Measurements from ENCODE around the gene SLC35F4. TPM values are rescaled to one million over a fixed set of nuclear protein-coding genes. Genes with fewer than 3 reads are reported as not detected.

The SLC35F4 gene
- total RNA-seq, 4 donors from 2014 or later = not detected

GRCh38 chr14:57549016-57549564 lies 316.8 kb downstream of the SLC35F4 start:
- Histone ChIP-seq H3K36me3 (no peaks in the 10 kb centered on the region), H3K4me3 (no peak overlapping the region), H3K9me3 (no peaks in the 10 kb centered on the region), H3K27me3 (no peaks in the 10 kb centered on the region), H3K27ac (no peak overlapping the region), H3K4me1 (no peaks in the 10 kb centered on the region)
- DNase-seq (no peak), ATAC-seq (no peak)
- no peak for TF ChIP-seq POLR2A (IDR thresholded peaks at IDR 0.05)
- no peak for TF ChIP-seq CTCF (IDR thresholded peaks at IDR 0.05 in 4 of 5, conservative IDR thresholded peaks at IDR 0.05 in 1 of 5)
- intact Hi-C loops (cut with DNase I; ENCODE audit: low total_unique reads) (no loop called here), in situ Hi-C loops (cut with MboI; ENCODE audit: low sequenced_read_pairs in 4 of 4) (no loop called here)

GRCh38 chr14:57547131-57547530 lies 318.8 kb downstream of the SLC35F4 start:
- H3K27me3 ChIP-seq = no peaks in the 10 kb centered on the region
- intact Hi-C loops (cut with DNase I; ENCODE audit: low total_unique reads) = no loop called here
- TF ChIP-seq CTCF (IDR thresholded peaks at IDR 0.05 in 4 of 5, conservative IDR thresholded peaks at IDR 0.05 in 1 of 5) (no peak), POLR2A (IDR thresholded peaks at IDR 0.05) (no peak)
- no peak for DNase-seq
- H3K4me3 ChIP-seq = no peak overlapping the region
- H3K4me1 ChIP-seq = no peaks in the 10 kb centered on the region
- H3K27ac ChIP-seq = no peak overlapping the region
- no peak for ATAC-seq
- H3K36me3 ChIP-seq = no peaks in the 10 kb centered on the region
- no peaks in the 10 kb centered on the region for H3K9me3 ChIP-seq
- in situ Hi-C loops (cut with MboI; ENCODE audit: low sequenced_read_pairs in 4 of 4) = no loop called here

GRCh38 chr14:57533214-57533613 lies 332.7 kb downstream of the SLC35F4 start:
- no peak overlapping the region for H3K27ac ChIP-seq
- no peaks in the 10 kb centered on the region for H3K4me1 ChIP-seq
- intact Hi-C loops (cut with DNase I; ENCODE audit: low total_unique reads) = no loop called here
- no peak overlapping the region for H3K4me3 ChIP-seq
- in situ Hi-C loops (cut with MboI; ENCODE audit: low sequenced_read_pairs in 4 of 4) = no loop called here
- no peaks in the 10 kb centered on the region for H3K36me3 ChIP-seq
- no peaks in the 10 kb centered on the region for H3K27me3 ChIP-seq
- no peak for TF ChIP-seq CTCF (IDR thresholded peaks at IDR 0.05 in 4 of 5, conservative IDR thresholded peaks at IDR 0.05 in 1 of 5)
- no peak for TF ChIP-seq POLR2A (IDR thresholded peaks at IDR 0.05)
- ATAC-seq (no peak), DNase-seq (no peak)
- H3K9me3 ChIP-seq = no peaks in the 10 kb centered on the region

- no peak for TF ChIP-seq CTCF (IDR thresholded peaks at IDR 0.05 in 4 of 5, conservative IDR thresholded peaks at IDR 0.05 in 1 of 5)
- no peak for TF ChIP-seq POLR2A (IDR thresholded peaks at IDR 0.05)
- Histone ChIP-seq H3K4me1 (no peaks in the 10 kb centered on the region), H3K36me3 (no peaks in the 10 kb centered on the region), H3K9me3 (no peaks in the 10 kb centered on the region), H3K27ac (no peak overlapping the region), H3K4me3 (no peak overlapping the region), H3K27me3 (no peaks in the 10 kb centered on the region)
- intact Hi-C loops (cut with DNase I; ENCODE audit: low total_unique reads) (no loop called here), in situ Hi-C loops (cut with MboI; ENCODE audit: low sequenced_read_pairs in 4 of 4) (no loop called here)
- DNase-seq (no peak), ATAC-seq (no peak)
These were observed 335.3 kb downstream of the SLC35F4 start for GRCh38 chr14:57530571-57530970.

GRCh38 chr14:57526942-57527341 lies 338.9 kb downstream of the SLC35F4 start:
- in situ Hi-C loops (cut with MboI; ENCODE audit: low sequenced_read_pairs in 4 of 4) = no loop called here
- Histone ChIP-seq H3K9me3 (no peaks in the 10 kb centered on the region), H3K27ac (no peak overlapping the region), H3K27me3 (no peaks in the 10 kb centered on the region), H3K36me3 (no peaks in the 10 kb centered on the region), H3K4me3 (no peak overlapping the region), H3K4me1 (no peaks in the 10 kb centered on the region)
- ATAC-seq = no peak
- intact Hi-C loops (cut with DNase I; ENCODE audit: low total_unique reads) = no loop called here
- TF ChIP-seq POLR2A (IDR thresholded peaks at IDR 0.05) (no peak), CTCF (IDR thresholded peaks at IDR 0.05 in 4 of 5, conservative IDR thresholded peaks at IDR 0.05 in 1 of 5) (no peak)
- DNase-seq = no peak
